H54 (cell line): Measurements from ENCODE around the gene EML4.

Experiments used
- DNase-seq: peaks from one replicate; pipeline ENCODE4 v3.0.0; 2011; ENCODE audit warnings: low spot score, mixed read lengths; ENCODE audit not compliant: insufficient read length
- FAIRE-seq: peaks from 3 replicates; lab custom pipeline; 2011; peaks lifted over from hg19 to GRCh38; lab: Jason Lieb, UNC
- POLR2A ChIP-seq: IDR thresholded peaks from 2 replicates; pipeline ENCODE4 v1.6.1; 2011; ENCODE audit warnings: low read depth, mild to moderate bottlenecking, low read length

EML4 gene

GRCh38 chr2:42202634-42203008, 33.5 kb downstream of the EML4 start:
- no peak for TF ChIP-seq POLR2A
- no peak for FAIRE-seq

GRCh38 chr2:42203792-42204191, 34.6 kb downstream of the EML4 start:
- no peak for DNase-seq

More at GRCh38 chr2:42202634-42203008, 33.5 kb downstream of the EML4 start:
- DNase-seq: no peak

GRCh38 chr2:42205337-42205736, 36.2 kb downstream of the EML4 start:
- DNase-seq (no peak), FAIRE-seq (peak; percentile 41)
- no peak for TF ChIP-seq POLR2A

More at GRCh38 chr2:42203792-42204191, 34.6 kb downstream of the EML4 start:
- no peak for FAIRE-seq
- TF ChIP-seq POLR2A: no peak

- no peak for DNase-seq
- TF ChIP-seq POLR2A: no peak
- FAIRE-seq: no peak
These were observed 38.7 kb downstream of the EML4 start for GRCh38 chr2:42207826-42208225.

DNA sequence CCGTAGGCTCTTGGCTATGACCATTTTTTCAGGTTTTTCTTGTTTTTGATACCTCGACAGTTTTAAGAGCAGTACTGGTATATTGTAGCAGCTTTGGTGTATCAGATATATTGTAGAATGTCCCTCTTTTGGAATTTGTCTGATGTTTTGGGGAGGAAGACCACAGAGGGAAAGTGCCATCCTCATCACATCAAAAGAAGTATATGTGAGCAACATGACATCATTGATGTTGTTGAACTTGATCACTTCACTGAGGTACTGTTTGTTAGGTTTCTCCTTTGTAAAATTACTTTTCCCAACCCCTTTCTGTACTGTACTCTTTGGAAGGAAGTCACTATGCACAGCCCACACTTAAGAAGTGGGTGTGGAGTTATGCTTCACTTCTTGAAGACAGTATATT, 41.0 kb downstream of the EML4 start:
- TF ChIP-seq POLR2A: no peak
- FAIRE-seq: peak; percentile 41
- no peak for DNase-seq

DNA sequence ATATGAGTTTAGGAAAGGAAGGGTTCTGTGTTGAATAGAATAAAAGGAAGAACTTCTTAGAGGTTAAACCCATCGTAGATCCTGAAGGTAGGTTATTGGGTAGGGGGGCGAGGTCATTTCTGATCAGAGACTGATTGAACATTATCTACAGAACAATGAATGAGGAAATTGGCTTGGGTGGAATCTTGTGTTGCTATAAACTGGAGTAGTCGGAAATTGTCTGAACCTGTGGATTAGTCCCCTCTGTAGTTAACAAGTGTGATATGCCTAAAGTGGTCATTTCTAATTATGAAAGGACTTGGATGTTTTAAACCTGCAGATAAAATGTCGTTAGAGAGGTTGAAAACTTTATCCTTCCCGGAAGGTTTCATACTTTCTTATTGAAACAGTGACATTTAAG, 42.1 kb downstream of the EML4 start:
- no peak for FAIRE-seq
- no peak for DNase-seq
- TF ChIP-seq POLR2A: no peak

DNA sequence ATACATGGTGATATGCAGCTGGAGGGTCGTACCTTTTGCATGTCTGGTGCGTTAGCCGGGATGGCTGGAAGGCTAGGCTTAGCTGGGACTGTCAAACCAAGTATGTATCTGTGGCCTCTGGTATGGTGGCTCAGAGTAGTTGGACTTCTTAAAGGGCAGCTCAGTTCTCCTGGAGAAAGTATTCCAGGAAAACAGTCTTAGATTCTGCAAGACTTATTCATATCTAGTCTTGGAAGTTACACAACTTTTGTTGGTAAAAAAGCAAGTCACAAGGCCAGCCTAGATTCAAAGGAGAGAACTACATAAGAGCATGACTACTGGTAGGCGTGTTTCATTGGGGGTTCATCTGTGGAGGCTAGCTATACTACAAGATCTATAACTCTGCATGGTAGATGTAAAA, 45.5 kb downstream of the EML4 start:
- DNase-seq: no peak
- peak; percentile 58 for FAIRE-seq
- TF ChIP-seq POLR2A: no peak

DNA sequence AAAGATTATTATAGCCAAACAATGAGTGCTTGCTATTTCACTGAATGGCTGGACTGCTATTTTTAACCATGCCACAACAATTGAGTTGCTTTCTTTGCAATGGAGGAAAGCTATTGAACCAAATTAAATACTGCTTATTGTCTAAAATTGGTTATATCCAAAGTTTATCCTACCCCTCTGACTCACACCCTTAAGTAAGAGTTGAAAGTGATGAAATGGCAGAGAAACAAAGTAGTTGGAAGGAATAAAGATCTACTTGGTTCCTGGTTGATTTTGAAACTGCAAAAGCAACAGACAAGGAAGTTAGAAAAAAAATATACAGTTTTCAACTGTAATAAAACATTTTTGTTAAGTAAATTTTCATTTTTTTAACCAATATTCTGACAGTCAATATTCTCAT, 47.5 kb downstream of the EML4 start:
- no peak for TF ChIP-seq POLR2A
- FAIRE-seq (no peak), DNase-seq (no peak)

DNA sequence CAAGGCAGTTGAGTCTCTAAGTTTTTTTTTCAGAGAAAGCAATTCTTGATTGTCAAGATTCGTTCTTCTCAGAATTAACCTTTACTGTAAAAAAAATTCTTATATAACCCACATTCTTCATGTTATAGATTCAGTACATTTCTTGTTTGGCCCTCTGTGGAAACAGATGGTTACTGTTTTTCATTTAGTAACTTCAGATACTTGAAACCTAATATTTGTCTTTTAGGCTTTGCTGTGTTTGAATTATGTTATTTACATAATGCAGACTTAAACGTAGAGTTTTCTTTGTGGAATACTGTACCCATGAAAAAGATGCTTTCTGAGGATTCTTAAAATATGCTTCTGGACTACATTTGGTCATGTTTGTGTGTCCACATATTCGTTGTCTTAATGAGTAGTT, 48.2 kb downstream of the EML4 start:
- FAIRE-seq (peak; percentile 27), DNase-seq (no peak)
- TF ChIP-seq POLR2A: no peak

DNA sequence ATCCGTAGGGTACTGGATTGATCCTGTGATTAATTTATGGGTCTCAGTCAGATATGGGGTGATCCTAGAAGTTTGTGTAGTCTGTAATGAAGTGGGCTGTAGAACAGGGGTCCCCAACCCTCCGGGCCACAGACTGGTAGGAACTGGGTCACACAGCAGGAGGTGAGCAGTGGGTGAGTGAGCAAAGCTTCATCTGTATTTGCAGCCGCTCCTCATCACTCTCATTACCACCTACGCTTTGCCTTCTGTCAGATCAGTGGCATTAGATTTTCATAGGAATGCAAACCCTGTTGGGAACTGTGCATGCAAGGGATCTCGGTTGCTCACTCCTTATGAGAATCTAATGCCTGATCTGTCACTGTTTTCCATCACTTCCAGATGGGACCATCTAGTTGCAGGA, 48.8 kb downstream of the EML4 start:
- TF ChIP-seq POLR2A: no peak
- peak; percentile 11 for FAIRE-seq
- DNase-seq: no peak

GRCh38 chr2:42218712-42219111, 49.6 kb downstream of the EML4 start:
- peak; percentile 61 for FAIRE-seq

DNA sequence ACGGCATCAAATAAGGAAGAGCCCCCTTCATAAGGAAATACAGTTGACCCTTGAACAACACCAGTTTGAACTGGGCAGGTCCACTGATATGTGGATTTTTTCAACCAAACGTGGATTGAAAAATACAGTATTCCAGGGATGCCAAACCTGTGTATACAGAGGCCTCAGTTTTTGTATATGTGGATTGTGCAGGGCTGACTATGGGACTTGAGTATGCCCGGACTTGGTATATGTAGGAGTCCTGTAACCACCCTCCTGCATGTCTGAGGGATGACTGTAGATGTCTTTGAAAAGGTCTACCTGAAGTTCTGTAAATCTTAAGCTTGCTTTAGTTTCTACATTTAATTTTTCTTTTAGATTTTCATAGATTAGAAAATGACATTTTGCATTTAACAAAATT, 50.0 kb downstream of the EML4 start:
- TF ChIP-seq POLR2A: no peak
- DNase-seq (no peak), FAIRE-seq (no peak)

More at GRCh38 chr2:42218712-42219111, 49.6 kb downstream of the EML4 start:
- DNase-seq: no peak
- TF ChIP-seq POLR2A: no peak

DNA sequence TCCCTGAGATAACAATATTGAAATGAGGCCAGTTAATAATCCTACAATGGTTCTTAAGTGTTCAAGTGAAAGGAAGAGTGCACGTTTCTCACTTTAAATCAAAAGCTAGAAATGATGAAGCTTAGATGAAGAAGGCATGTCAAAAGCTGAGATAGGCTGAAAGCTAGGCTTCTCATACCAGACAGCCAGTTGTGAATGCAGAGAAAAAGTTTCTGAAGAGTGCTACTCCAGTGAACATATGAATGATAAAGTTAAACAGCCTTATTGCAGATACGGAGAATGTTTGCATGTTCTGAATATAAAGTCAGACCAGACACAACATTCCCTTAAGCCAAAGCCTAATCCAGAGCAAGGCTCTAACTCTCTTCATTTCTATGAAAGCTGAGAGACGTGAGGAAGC, 51.4 kb downstream of the EML4 start:
- FAIRE-seq: peak; percentile 62
- no peak for DNase-seq
- TF ChIP-seq POLR2A: no peak

DNA sequence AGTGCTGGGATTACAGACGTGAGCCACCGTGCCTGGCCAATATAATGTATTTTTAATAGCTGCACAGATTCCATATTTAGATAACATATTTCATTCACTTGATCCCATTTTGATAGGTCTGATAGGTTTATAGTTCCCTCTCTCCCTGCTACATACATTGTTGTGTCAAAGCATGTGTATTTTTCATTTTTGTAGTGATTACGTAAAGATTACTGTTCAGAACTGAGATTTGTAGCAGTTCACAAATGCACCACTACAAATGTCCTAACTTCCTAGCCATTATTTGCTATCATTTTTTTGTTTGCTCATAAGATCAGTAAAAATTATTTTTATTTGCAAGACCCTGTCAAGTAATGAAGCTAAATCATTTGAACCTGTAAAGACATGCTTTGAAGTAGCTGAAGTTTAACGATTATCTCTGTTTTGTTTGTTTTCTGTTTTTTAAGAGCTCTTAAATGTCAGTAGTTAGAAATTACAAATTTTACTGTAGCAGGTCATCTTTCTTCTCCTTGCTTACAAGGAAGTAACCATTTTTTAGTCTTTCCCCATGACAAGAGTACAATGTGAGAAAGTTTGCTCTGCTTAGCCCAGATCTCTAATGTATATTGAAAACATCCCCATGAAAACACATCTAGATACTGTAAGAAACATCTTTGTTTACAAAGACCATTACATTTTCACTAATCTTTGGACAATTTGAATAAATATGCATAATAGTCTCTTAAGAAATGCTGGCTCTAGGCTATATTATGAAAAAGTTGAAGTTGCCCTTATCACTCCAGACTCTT, 54.1 kb downstream of the EML4 start:
- no peak for TF ChIP-seq POLR2A
- no peak for FAIRE-seq
- DNase-seq: no peak

- FAIRE-seq (no peak), DNase-seq (no peak)
- TF ChIP-seq POLR2A: no peak
These were observed 54.7 kb downstream of the EML4 start for GRCh38 chr2:42223855-42224268.
